H9 (cell line): ENCODE results near the gene L3MBTL4. TPM values are rescaled to one million over a fixed set of nuclear protein-coding genes. Genes with fewer than 3 reads are reported as not detected.
A peak's percentile ranks its signal among the peaks of the same experiment; 100 is the strongest.

Experiments
- DNase-seq: peaks from one replicate; pipeline ENCODE4 v3.0.0-alpha.2; 2017
- H2AFZ ChIP-seq: one replicate; pipeline ENCODE4 v1.6.1; 2013; ENCODE audit warnings: mild to moderate bottlenecking, low read length, control low read depth, moderate library complexity
- H2AK5ac ChIP-seq: 2 replicates; pipeline ENCODE4 v1.6.1; 2013; ENCODE audit warnings: low read length, control low read depth, mixed read lengths; ENCODE audit not compliant: insufficient read length
- H2BK120ac ChIP-seq: one replicate; pipeline ENCODE4 v1.6.1; 2013; ENCODE audit warnings: low read depth, mild to moderate bottlenecking, low read length, control low read depth, inconsistent platforms; ENCODE audit not compliant: poor library complexity, severe bottlenecking
- H2BK12ac ChIP-seq: 2 replicates; pipeline ENCODE4 v1.6.1; 2013; ENCODE audit warnings: low read length, control low read depth, mixed read lengths, low read depth; ENCODE audit not compliant: insufficient read length
- H2BK15ac ChIP-seq: 2 replicates; pipeline ENCODE4 v1.6.1; 2013; ENCODE audit warnings: low read depth, low read length, control low read depth
- H2BK20ac ChIP-seq: one replicate; pipeline ENCODE4 v1.6.1; 2013; ENCODE audit warnings: low read depth, mild to moderate bottlenecking, low read length, control low read depth, inconsistent platforms; ENCODE audit not compliant: poor library complexity, severe bottlenecking
- H2BK5ac ChIP-seq: 2 replicates; pipeline ENCODE4 v1.6.1; 2013; ENCODE audit warnings: low read length, control low read depth, mixed read lengths; ENCODE audit not compliant: insufficient read length
- H3K14ac ChIP-seq: 2 replicates; pipeline ENCODE4 v1.6.1; 2013; ENCODE audit warnings: low read length, control low read depth; ENCODE audit not compliant: insufficient read depth
- H3K18ac ChIP-seq: 2 replicates; pipeline ENCODE4 v1.6.1; 2013; ENCODE audit warnings: low read depth, mild to moderate bottlenecking, mixed read lengths, low read length, control low read depth; ENCODE audit not compliant: insufficient read length
- H3K23ac ChIP-seq: 2 replicates; pipeline ENCODE4 v1.6.1; 2013; ENCODE audit warnings: low read length, control low read depth, mixed read lengths, low read depth; ENCODE audit not compliant: insufficient read length
- H3K23me2 ChIP-seq: 2 replicates; pipeline ENCODE4 v1.6.1; 2013; ENCODE audit warnings: low read depth, mild to moderate bottlenecking, mixed read lengths, low read length, control low read depth; ENCODE audit not compliant: insufficient read length, poor library complexity, severe bottlenecking
- H3K27ac ChIP-seq: 2 replicates; pipeline ENCODE4 v1.5.1; 2013; ENCODE audit warnings: low read length, control low read depth, mixed read lengths, low read depth; ENCODE audit not compliant: insufficient read length
- H3K27me3 ChIP-seq: 2 replicates; pipeline ENCODE4 v1.6.1; 2013; ENCODE audit warnings: low read length, control low read depth, inconsistent platforms; ENCODE audit not compliant: insufficient read depth
- H3K4ac ChIP-seq: 2 replicates; pipeline ENCODE4 v1.6.1; 2013; ENCODE audit warnings: low read depth, mild to moderate bottlenecking, control low read depth, inconsistent platforms, low read length, moderate library complexity
- H3K4me1 ChIP-seq: 2 replicates; pipeline ENCODE4 v1.6.1; 2013; ENCODE audit warnings: low read length, control low read depth, inconsistent platforms; ENCODE audit not compliant: insufficient read depth
- H3K4me2 ChIP-seq: 2 replicates; pipeline ENCODE4 v1.6.1; 2013; ENCODE audit warnings: low read length, control low read depth, mixed read lengths; ENCODE audit not compliant: insufficient read length, insufficient read depth
- H3K56ac ChIP-seq: 2 replicates; pipeline ENCODE4 v1.6.1; 2013; ENCODE audit warnings: low read depth, mild to moderate bottlenecking, mixed read lengths, low read length, control low read depth; ENCODE audit not compliant: insufficient read length
- H3K79me1 ChIP-seq: 2 replicates; pipeline ENCODE4 v1.6.1; 2013; ENCODE audit warnings: low read depth, mild to moderate bottlenecking, moderate library complexity, low read length, control low read depth, inconsistent platforms; ENCODE audit not compliant: insufficient read depth, poor library complexity, severe bottlenecking
- H3K79me2 ChIP-seq: 2 replicates; pipeline ENCODE4 v1.6.1; 2013; ENCODE audit warnings: low read length, control low read depth, inconsistent platforms; ENCODE audit not compliant: insufficient read depth
- H3K9ac ChIP-seq: 2 replicates; pipeline ENCODE4 v1.6.1; 2013; ENCODE audit warnings: low read length, control low read depth, mixed read lengths; ENCODE audit not compliant: insufficient read length; ENCODE audit errors: extremely low read depth
- H3K9me3 ChIP-seq: one replicate; pipeline ENCODE4 v1.6.1; 2013; ENCODE audit warnings: low read depth, low read length, inconsistent platforms; ENCODE audit not compliant: control insufficient read depth
- H3T11ph ChIP-seq: one replicate; pipeline ENCODE4 v1.6.1; 2013; ENCODE audit warnings: mild to moderate bottlenecking, low read length, control low read depth, inconsistent platforms
- H4K20me1 ChIP-seq: one replicate; pipeline ENCODE4 v1.6.1; 2013; ENCODE audit not compliant: control insufficient read depth, insufficient read length, insufficient read depth
- H4K5ac ChIP-seq: 2 replicates; pipeline ENCODE4 v1.6.1; 2013; ENCODE audit warnings: low read depth, mild to moderate bottlenecking, mixed read lengths, low read length, control low read depth; ENCODE audit not compliant: insufficient read length
- H4K8ac ChIP-seq: replicated peaks from 2 replicates; pipeline ENCODE4 v1.6.1; 2013; ENCODE audit warnings: low read length, control low read depth, mixed read lengths, low read depth; ENCODE audit not compliant: insufficient read length
- H4K91ac ChIP-seq: 2 replicates; pipeline ENCODE4 v1.6.1; 2013; ENCODE audit warnings: low read depth, mild to moderate bottlenecking, moderate library complexity, mixed read lengths, low read length, control low read depth; ENCODE audit not compliant: insufficient read length
- H3K27ac Mint-ChIP-seq, 3 experiments: 2 replicates in 2 of 3; 3 replicates in 1 of 3; pipeline ENCODE4 v1.8.0; 2020 to 2021; ENCODE audit warnings: mixed read lengths in 3 of 3, mild to moderate bottlenecking in 1 of 3, moderate library complexity in 1 of 3
- H3K27me3 Mint-ChIP-seq: 2 replicates; pipeline ENCODE4 v1.8.0; 2021; ENCODE audit warnings: low read depth, mild to moderate bottlenecking, moderate library complexity, mixed read lengths
- H3K36me3 Mint-ChIP-seq, 3 experiments: 2 replicates in 2 of 3; 3 replicates in 1 of 3; pipeline ENCODE4 v1.8.0; 2020 to 2021; ENCODE audit warnings: low read depth in 3 of 3, mixed read lengths in 3 of 3; ENCODE audit not compliant: insufficient read depth in 1 of 3
- H3K4me1 Mint-ChIP-seq, 2 experiments: 2 replicates each; pipeline ENCODE4 v1.8.0; 2020; ENCODE audit warnings: mixed read lengths in 2 of 2
- H3K4me3 Mint-ChIP-seq, 2 experiments: 2 replicates in 1 of 2; 3 replicates in 1 of 2; pipeline ENCODE4 v1.8.0; 2020 to 2021; ENCODE audit warnings: mild to moderate bottlenecking in 2 of 2, mixed read lengths in 2 of 2, moderate library complexity in 1 of 2
- H3K9me3 Mint-ChIP-seq, 2 experiments: 2 replicates in 1 of 2; 3 replicates in 1 of 2; pipeline ENCODE4 v1.8.0; 2020; ENCODE audit warnings: mild to moderate bottlenecking in 2 of 2, mixed read lengths in 2 of 2, moderate library complexity in 1 of 2
- WGBS: extraction: QIAGEN DNeasy Blood & Tissue Kit; methylation state at CpG from one replicate; pipeline ENCODE4 v1.1.7; 2013; ENCODE audit warnings: missing lambda C conversion rate, low lambda C conversion rate, mixed read lengths; ENCODE audit not compliant: insufficient read length; ENCODE audit errors: extremely low coverage; 5-methylcytosine and 5-hydroxymethylcytosine counted together
- total RNA-seq: library from RNA; stranded (reverse); gene quantifications from 2 replicates; pipeline ENCODE4 v1.2.1, GENCODE V29; 2021
- TF ChIP-seq, protein P1 (sequence below): fragments of 200-600 bp; sonication (generic); conservative IDR thresholded peaks from 3 replicates; pipeline ENCODE4 v1.8.0; 2021; ENCODE audit warnings: antibody characterized with exemption, mild to moderate bottlenecking

L3MBTL4 gene
- total RNA-seq, 1 experiment from 2014 or later = 1.9 TPM

DNA sequence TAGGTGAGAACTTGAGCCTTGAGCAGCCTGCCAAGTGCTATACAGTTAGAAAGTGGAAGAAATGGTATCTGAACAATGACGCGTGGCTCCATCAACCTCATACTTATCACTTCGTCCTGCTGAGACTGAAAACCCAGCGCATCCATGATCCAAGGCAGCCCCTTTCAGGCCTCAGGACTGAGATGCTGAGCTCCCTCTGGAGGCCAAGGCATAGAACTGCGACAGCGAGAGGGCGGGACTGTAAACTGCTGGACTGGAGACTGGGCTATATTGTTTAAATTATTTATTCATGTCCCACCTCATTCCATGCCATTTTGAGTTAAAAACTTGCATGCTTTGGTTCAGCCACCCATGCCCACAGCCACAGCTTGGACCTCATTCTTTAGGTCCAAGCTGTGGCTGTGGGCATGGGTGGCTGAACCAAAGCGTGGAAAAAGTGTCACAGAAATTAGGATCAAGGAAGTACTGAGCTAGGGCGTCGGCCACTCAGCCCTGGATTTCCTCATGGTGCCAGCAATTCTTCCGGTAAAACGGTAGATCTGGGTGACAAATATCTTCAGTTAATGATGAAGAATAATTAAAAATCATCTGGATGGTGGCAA is 195.5 kb downstream of the L3MBTL4 start:
- no peaks in the 10 kb centered on the region for H4K20me1 ChIP-seq
- no peaks in the 10 kb centered on the region for H3K9me3 ChIP-seq
- no peaks in the 10 kb centered on the region for H3K27me3 ChIP-seq
- H3K79me1 ChIP-seq = no peaks in the 10 kb centered on the region
- WGBS = no CpG with 5 or more reads among the region's 12 CpGs
- H3K14ac ChIP-seq = no peak overlapping the region
- no peak overlapping the region for H4K91ac ChIP-seq
- no peaks in the 10 kb centered on the region for H3K27me3 Mint-ChIP-seq
- no peak overlapping the region for H3K18ac ChIP-seq
- H3K4me2 ChIP-seq = no peak overlapping the region
- no peaks in the 10 kb centered on the region for H3K36me3 Mint-ChIP-seq
- H2BK5ac ChIP-seq = no peak overlapping the region
- H3K23ac ChIP-seq = no peak overlapping the region
- no peak overlapping the region for H2BK12ac ChIP-seq
- no peak overlapping the region for H2BK120ac ChIP-seq
- H3K4me1 Mint-ChIP-seq = peaks cover 0 to 2% of the 10 kb centered on the region in 2 experiments; a peak in 1 of 4 replicates
- H2BK15ac ChIP-seq = no peak overlapping the region
- H3K9ac ChIP-seq = no peak overlapping the region
- H2BK20ac ChIP-seq = no peak overlapping the region
- H4K8ac ChIP-seq = no peak overlapping the region
- H2AFZ ChIP-seq = no peak overlapping the region
- H3T11ph ChIP-seq = no peak overlapping the region
- TF ChIP-seq, protein P1, sequence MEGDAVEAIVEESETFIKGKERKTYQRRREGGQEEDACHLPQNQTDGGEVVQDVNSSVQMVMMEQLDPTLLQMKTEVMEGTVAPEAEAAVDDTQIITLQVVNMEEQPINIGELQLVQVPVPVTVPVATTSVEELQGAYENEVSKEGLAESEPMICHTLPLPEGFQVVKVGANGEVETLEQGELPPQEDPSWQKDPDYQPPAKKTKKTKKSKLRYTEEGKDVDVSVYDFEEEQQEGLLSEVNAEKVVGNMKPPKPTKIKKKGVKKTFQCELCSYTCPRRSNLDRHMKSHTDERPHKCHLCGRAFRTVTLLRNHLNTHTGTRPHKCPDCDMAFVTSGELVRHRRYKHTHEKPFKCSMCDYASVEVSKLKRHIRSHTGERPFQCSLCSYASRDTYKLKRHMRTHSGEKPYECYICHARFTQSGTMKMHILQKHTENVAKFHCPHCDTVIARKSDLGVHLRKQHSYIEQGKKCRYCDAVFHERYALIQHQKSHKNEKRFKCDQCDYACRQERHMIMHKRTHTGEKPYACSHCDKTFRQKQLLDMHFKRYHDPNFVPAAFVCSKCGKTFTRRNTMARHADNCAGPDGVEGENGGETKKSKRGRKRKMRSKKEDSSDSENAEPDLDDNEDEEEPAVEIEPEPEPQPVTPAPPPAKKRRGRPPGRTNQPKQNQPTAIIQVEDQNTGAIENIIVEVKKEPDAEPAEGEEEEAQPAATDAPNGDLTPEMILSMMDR = peak; percentile 87
- no peak overlapping the region for H3K27ac Mint-ChIP-seq
- peak; percentile 77 for DNase-seq
- no peaks in the 10 kb centered on the region for H3K79me2 ChIP-seq
- no peak overlapping the region for H3K4ac ChIP-seq
- no peaks in the 10 kb centered on the region for H3K9me3 Mint-ChIP-seq
- no peak overlapping the region for H4K5ac ChIP-seq
- no peaks in the 10 kb centered on the region for H3K23me2 ChIP-seq
- no peak overlapping the region for H3K56ac ChIP-seq
- H3K4me3 Mint-ChIP-seq = no peak overlapping the region
- no peak overlapping the region for H3K27ac ChIP-seq
- no peak overlapping the region for H2AK5ac ChIP-seq
- no peaks in the 10 kb centered on the region for H3K4me1 ChIP-seq
